Ishikawa (cell line): ENCODE data around the gene FAM221B.

Experiments
- CEBPB ChIP-seq: IDR thresholded peaks from 2 replicates; pipeline ENCODE4 v1.6.1; 2012
- CREB1 ChIP-seq: IDR thresholded peaks from 2 replicates; pipeline ENCODE4 v1.6.1; 2012; ENCODE audit warnings: low read depth
- EP300 ChIP-seq: IDR thresholded peaks from 2 replicates; pipeline ENCODE4 v1.6.1; 2012; ENCODE audit warnings: borderline replicate concordance
- FOXM1 ChIP-seq: IDR thresholded peaks from 2 replicates; pipeline ENCODE4 v1.6.1; 2012; ENCODE audit warnings: low read depth, borderline replicate concordance
- NFIC ChIP-seq: IDR thresholded peaks from 2 replicates; pipeline ENCODE4 v1.6.1; 2012
- RAD21 ChIP-seq: IDR thresholded peaks from 2 replicates; pipeline ENCODE4 v1.6.1; 2012; ENCODE audit warnings: low read depth
- TAF1 ChIP-seq: IDR thresholded peaks from 2 replicates; pipeline ENCODE4 v1.6.1; 2012; ENCODE audit warnings: low read depth, mild to moderate bottlenecking
- TCF12 ChIP-seq: IDR thresholded peaks from 2 replicates; pipeline ENCODE4 v1.6.1; 2012; ENCODE audit warnings: low read depth
- TEAD4 ChIP-seq: IDR thresholded peaks from 2 replicates; pipeline ENCODE4 v1.6.1; 2012
- YY1 ChIP-seq: IDR thresholded peaks from 2 replicates; pipeline ENCODE4 v1.6.1; 2012; ENCODE audit warnings: low read depth
- ZBTB7A ChIP-seq: IDR thresholded peaks from 2 replicates; pipeline ENCODE4 v1.6.1; 2012; ENCODE audit warnings: low read depth
- TF ChIP-seq, protein P1 (sequence below): IDR thresholded peaks from 2 replicates; pipeline ENCODE4 v1.6.1; 2012; ENCODE audit warnings: low read depth, mild to moderate bottlenecking
- TF ChIP-seq, protein P2 (sequence below): IDR thresholded peaks from 2 replicates; pipeline ENCODE4 v1.6.1; 2012
- TF ChIP-seq, protein P3 (sequence below): IDR thresholded peaks from 2 replicates; pipeline ENCODE4 v1.6.1; 2012

DNA sequence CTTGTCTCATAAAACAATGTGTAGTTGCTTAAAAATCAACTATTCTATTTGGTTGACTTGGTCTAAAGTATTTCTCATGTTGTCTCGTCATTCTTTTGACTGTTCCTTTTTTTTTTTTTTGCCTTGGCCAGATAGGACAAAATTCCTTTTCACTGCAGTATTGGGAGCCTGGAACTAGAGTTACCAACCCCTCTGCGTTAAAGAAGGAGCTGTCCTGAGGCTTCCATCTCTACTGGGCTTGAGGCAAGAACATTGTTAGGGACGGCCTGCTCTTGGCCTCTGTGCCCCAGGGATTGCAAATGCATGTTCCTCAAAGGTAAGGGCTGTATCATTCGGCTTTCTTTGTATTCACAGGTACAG, 38.5 kb downstream of the FAM221B start:
- TF ChIP-seq RAD21 (no peak), CREB1 (no peak), EP300 (no peak), FOXM1 (no peak), CEBPB (no peak), NFIC (no peak), TCF12 (no peak), TAF1 (no peak), YY1 (no peak), TEAD4 (no peak), ZBTB7A (no peak)
- TF ChIP-seq, protein P1, sequence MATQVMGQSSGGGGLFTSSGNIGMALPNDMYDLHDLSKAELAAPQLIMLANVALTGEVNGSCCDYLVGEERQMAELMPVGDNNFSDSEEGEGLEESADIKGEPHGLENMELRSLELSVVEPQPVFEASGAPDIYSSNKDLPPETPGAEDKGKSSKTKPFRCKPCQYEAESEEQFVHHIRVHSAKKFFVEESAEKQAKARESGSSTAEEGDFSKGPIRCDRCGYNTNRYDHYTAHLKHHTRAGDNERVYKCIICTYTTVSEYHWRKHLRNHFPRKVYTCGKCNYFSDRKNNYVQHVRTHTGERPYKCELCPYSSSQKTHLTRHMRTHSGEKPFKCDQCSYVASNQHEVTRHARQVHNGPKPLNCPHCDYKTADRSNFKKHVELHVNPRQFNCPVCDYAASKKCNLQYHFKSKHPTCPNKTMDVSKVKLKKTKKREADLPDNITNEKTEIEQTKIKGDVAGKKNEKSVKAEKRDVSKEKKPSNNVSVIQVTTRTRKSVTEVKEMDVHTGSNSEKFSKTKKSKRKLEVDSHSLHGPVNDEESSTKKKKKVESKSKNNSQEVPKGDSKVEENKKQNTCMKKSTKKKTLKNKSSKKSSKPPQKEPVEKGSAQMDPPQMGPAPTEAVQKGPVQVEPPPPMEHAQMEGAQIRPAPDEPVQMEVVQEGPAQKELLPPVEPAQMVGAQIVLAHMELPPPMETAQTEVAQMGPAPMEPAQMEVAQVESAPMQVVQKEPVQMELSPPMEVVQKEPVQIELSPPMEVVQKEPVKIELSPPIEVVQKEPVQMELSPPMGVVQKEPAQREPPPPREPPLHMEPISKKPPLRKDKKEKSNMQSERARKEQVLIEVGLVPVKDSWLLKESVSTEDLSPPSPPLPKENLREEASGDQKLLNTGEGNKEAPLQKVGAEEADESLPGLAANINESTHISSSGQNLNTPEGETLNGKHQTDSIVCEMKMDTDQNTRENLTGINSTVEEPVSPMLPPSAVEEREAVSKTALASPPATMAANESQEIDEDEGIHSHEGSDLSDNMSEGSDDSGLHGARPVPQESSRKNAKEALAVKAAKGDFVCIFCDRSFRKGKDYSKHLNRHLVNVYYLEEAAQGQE: no peak
- TF ChIP-seq, protein P2, sequence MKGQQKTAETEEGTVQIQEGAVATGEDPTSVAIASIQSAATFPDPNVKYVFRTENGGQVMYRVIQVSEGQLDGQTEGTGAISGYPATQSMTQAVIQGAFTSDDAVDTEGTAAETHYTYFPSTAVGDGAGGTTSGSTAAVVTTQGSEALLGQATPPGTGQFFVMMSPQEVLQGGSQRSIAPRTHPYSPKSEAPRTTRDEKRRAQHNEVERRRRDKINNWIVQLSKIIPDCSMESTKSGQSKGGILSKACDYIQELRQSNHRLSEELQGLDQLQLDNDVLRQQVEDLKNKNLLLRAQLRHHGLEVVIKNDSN: no peak
- TF ChIP-seq, protein P3, sequence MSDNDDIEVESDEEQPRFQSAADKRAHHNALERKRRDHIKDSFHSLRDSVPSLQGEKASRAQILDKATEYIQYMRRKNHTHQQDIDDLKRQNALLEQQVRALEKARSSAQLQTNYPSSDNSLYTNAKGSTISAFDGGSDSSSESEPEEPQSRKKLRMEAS: no peak
